Natural killer cell (primary cell): ENCODE data around the gene MARK2. TPM values are rescaled to one million over a fixed set of nuclear protein-coding genes. Genes with fewer than 3 reads are reported as not detected.

Experiments used
- ATAC-seq, 3 donors: fragments of 150-1000 bp in 2 of 3; fragments of 200-7000 bp in 1 of 3; cut with Tn5 transposase; 1 replicate in 1 of 3; 2 replicates in 2 of 3; pipeline ENCODE4 v1.10.0; 2021; ENCODE audit warnings: mild to moderate bottlenecking in 2 of 3, moderate library complexity in 2 of 3
- DNase-seq, 2 donors: peaks; one replicate each; pipeline versions ENCODE4 v3.0.0 to v3.0.0-alpha.2; 2013 to 2021; ENCODE audit warnings: mixed read lengths in 1 of 2
- H3K27ac ChIP-seq: one replicate; pipeline ENCODE4 v1.5.1; 2013; ENCODE audit warnings: mild to moderate bottlenecking, low read length
- H3K27me3 ChIP-seq: one replicate; pipeline ENCODE4 v1.6.1; 2013; ENCODE audit warnings: low read length; ENCODE audit not compliant: control insufficient read depth, insufficient read depth
- H3K36me3 ChIP-seq: one replicate; pipeline ENCODE4 v1.6.1; 2013; ENCODE audit warnings: low read length; ENCODE audit not compliant: control insufficient read depth, insufficient read depth
- H3K4me1 ChIP-seq: one replicate; pipeline ENCODE4 v1.6.1; 2013; ENCODE audit warnings: low read length; ENCODE audit not compliant: control insufficient read depth, insufficient read depth
- H3K4me3 ChIP-seq: one replicate; pipeline ENCODE4 v1.5.1; 2013; ENCODE audit warnings: low read length
- H3K9me3 ChIP-seq: one replicate; pipeline ENCODE4 v1.6.1; 2013; ENCODE audit warnings: low read length; ENCODE audit not compliant: control insufficient read depth, insufficient read depth
- H3K27ac Mint-ChIP-seq, 2 donors: one replicate each; pipeline ENCODE4 v1.8.0; 2022; ENCODE audit warnings: mild to moderate bottlenecking in 2 of 2, mixed read lengths in 2 of 2, moderate library complexity in 1 of 2
- H3K27me3 Mint-ChIP-seq, 2 donors: one replicate each; pipeline ENCODE4 v1.8.0; 2022; ENCODE audit warnings: low read depth in 2 of 2, mixed read lengths in 2 of 2
- H3K36me3 Mint-ChIP-seq: one replicate; pipeline ENCODE4 v1.8.0; 2022; ENCODE audit warnings: mixed read lengths
- H3K4me1 Mint-ChIP-seq, 2 donors: one replicate each; pipeline ENCODE4 v1.8.0; 2022; ENCODE audit warnings: mixed read lengths in 2 of 2
- H3K4me3 Mint-ChIP-seq: one replicate; pipeline ENCODE4 v1.8.0; 2022; ENCODE audit warnings: mild to moderate bottlenecking, moderate library complexity, mixed read lengths
- H3K9me3 Mint-ChIP-seq, 2 donors: one replicate each; pipeline ENCODE4 v1.8.0; 2022; ENCODE audit warnings: mixed read lengths in 2 of 2
- WGBS: methylation state at CpG from one replicate; pipeline ENCODE4 v1.1.7; 2013; ENCODE audit warnings: missing lambda C conversion rate; ENCODE audit not compliant: insufficient coverage; 5-methylcytosine and 5-hydroxymethylcytosine counted together
- intact Hi-C: fragments of 100-400 bp; cut with micrococcal nuclease; formaldehyde crosslinking; loops from one replicate; pipeline ENCODE4 v1.14.2; 2022
- total RNA-seq, 4 donors: library from RNA; stranded (reverse); fragments of 120-200 nt in 1 of 4; gene quantifications; one replicate each; pipeline versions ENCODE4 v1.2.3 to v1.2.4, GENCODE V29; 2013 to 2022
- TF ChIP-seq, protein P1 (sequence below): fragments of 200-600 bp; IDR thresholded peaks from one replicate; pipeline ENCODE4 v1.8.0; 2022; ENCODE audit warnings: antibody characterized with exemption

MARK2 gene
- total RNA-seq, 3 donors from 2014 or later (not counting 1 experiment from before 2014, with no cell fraction given): 63.8 to 88.4 (median 80.2) TPM

GRCh38 chr11:63816732-63817131 lies 22.2 kb upstream of the MARK2 start:
- H3K36me3 Mint-ChIP-seq: no peaks in the 10 kb centered on the region
- WGBS: 100% methylated on average over 3 of the region's 3 CpGs
- TF ChIP-seq, protein P1, sequence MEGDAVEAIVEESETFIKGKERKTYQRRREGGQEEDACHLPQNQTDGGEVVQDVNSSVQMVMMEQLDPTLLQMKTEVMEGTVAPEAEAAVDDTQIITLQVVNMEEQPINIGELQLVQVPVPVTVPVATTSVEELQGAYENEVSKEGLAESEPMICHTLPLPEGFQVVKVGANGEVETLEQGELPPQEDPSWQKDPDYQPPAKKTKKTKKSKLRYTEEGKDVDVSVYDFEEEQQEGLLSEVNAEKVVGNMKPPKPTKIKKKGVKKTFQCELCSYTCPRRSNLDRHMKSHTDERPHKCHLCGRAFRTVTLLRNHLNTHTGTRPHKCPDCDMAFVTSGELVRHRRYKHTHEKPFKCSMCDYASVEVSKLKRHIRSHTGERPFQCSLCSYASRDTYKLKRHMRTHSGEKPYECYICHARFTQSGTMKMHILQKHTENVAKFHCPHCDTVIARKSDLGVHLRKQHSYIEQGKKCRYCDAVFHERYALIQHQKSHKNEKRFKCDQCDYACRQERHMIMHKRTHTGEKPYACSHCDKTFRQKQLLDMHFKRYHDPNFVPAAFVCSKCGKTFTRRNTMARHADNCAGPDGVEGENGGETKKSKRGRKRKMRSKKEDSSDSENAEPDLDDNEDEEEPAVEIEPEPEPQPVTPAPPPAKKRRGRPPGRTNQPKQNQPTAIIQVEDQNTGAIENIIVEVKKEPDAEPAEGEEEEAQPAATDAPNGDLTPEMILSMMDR: no peak

GRCh38 chr11:63817758-63818498 lies 21.0 kb upstream of the MARK2 start:
- Mint-ChIP-seq H3K36me3 (no peaks in the 10 kb centered on the region), H3K27ac (no peak overlapping the region), H3K9me3 (no peaks in the 10 kb centered on the region), H3K4me3 (no peak overlapping the region), H3K27me3 (no peaks in the 10 kb centered on the region), H3K4me1 (peaks cover 16 to 32% of the 10 kb centered on the region in 2 donors)
- peaks cover 12% of the 10 kb centered on the region for H3K4me1 ChIP-seq
- 92% methylated on average over 26 of the region's 27 CpGs for WGBS
- no peak for DNase-seq
- ATAC-seq: no peak
- TF ChIP-seq, protein P1: no peak
- no peak overlapping the region for H3K27ac ChIP-seq
- H3K36me3 ChIP-seq: peaks cover 37% of the 10 kb centered on the region
- H3K9me3 ChIP-seq: no peaks in the 10 kb centered on the region
- intact Hi-C loops: no loop called here
- H3K27me3 ChIP-seq: no peaks in the 10 kb centered on the region
- H3K4me3 ChIP-seq: no peak overlapping the region

More at GRCh38 chr11:63816732-63817131, 22.2 kb upstream of the MARK2 start:
- H3K4me3 ChIP-seq: no peak overlapping the region
- no peak for DNase-seq
- H3K4me1 Mint-ChIP-seq: peaks cover 16 to 36% of the 10 kb centered on the region in 2 donors
- H3K9me3 ChIP-seq: no peaks in the 10 kb centered on the region
- no peak overlapping the region for H3K27ac Mint-ChIP-seq
- H3K9me3 Mint-ChIP-seq: no peaks in the 10 kb centered on the region
- no peak overlapping the region for H3K27ac ChIP-seq
- H3K4me3 Mint-ChIP-seq: no peak overlapping the region
- H3K27me3 Mint-ChIP-seq: no peaks in the 10 kb centered on the region
- no peak for ATAC-seq
- intact Hi-C loops: no loop called here
- H3K27me3 ChIP-seq: no peaks in the 10 kb centered on the region
- peaks cover 27% of the 10 kb centered on the region for H3K36me3 ChIP-seq
- peaks cover 17% of the 10 kb centered on the region for H3K4me1 ChIP-seq

- Histone ChIP-seq H3K9me3 (no peaks in the 10 kb centered on the region), H3K4me3 (no peak overlapping the region), H3K27me3 (no peaks in the 10 kb centered on the region), H3K36me3 (peaks cover 38% of the 10 kb centered on the region), H3K27ac (no peak overlapping the region), H3K4me1 (peaks cover 11% of the 10 kb centered on the region)
- no peak for ATAC-seq
- WGBS: 96% methylated on average over 19 of the region's 19 CpGs
- DNase-seq: no peak
- Mint-ChIP-seq H3K4me3 (no peak overlapping the region), H3K9me3 (no peaks in the 10 kb centered on the region), H3K27ac (no peak overlapping the region), H3K36me3 (no peaks in the 10 kb centered on the region), H3K27me3 (no peaks in the 10 kb centered on the region), H3K4me1 (peaks cover 16 to 32% of the 10 kb centered on the region in 2 donors)
- intact Hi-C loops: no loop called here
- TF ChIP-seq, protein P1: no peak
These were observed 20.3 kb upstream of the MARK2 start for GRCh38 chr11:63818609-63819008.

- intact Hi-C loops: no loop called here
- Histone ChIP-seq H3K4me3 (no peak overlapping the region), H3K27me3 (no peaks in the 10 kb centered on the region), H3K36me3 (peaks cover 51% of the 10 kb centered on the region), H3K4me1 (no peaks in the 10 kb centered on the region), H3K9me3 (no peaks in the 10 kb centered on the region), H3K27ac (no peak overlapping the region)
- no peak for ATAC-seq
- TF ChIP-seq, protein P1: no peak
- Mint-ChIP-seq H3K36me3 (no peaks in the 10 kb centered on the region), H3K27me3 (no peaks in the 10 kb centered on the region), H3K4me3 (no peak overlapping the region), H3K27ac (no peak overlapping the region), H3K4me1 (peaks cover 0 to 18% of the 10 kb centered on the region in 2 donors), H3K9me3 (no peaks in the 10 kb centered on the region)
- over 99% methylated on average over 5 of the region's 5 CpGs for WGBS
- no peak for DNase-seq
These were observed 17.5 kb upstream of the MARK2 start for GRCh38 chr11:63821411-63821810.
